ENCODE results near the gene ZFYVE21.

GRCh38 chr14:103731916-103732867 lies 16.6 kb downstream of the ZFYVE21 start:
- TF ChIP-seq CTCF (conservative IDR thresholded peaks at IDR 0.05; ENCODE audit: low read depth, low read length) (no peak), EZH2 (IDR thresholded peaks at IDR 0.05; ENCODE audit: low read length, unreplicated experiment) (no peak), EZH2phosphoT487 (IDR thresholded peaks at IDR 0.05; ENCODE audit: borderline replicate concordance, low read length) (no peak)

Measured in PC-3 (cell line).